Measurements from ENCODE around the gene CDC123. TPM values are rescaled to one million over a fixed set of nuclear protein-coding genes. Genes with fewer than 3 reads are reported as not detected.

Gene CDC123
- total RNA-seq, 4 donors from 2014 or later, result 58.1 to 86.7 (median 69.3) TPM

- no peaks in the 10 kb centered on the region for H3K27me3 ChIP-seq
- no peaks in the 10 kb centered on the region for H3K36me3 ChIP-seq
- H3K27ac ChIP-seq, result no peak overlapping the region
- TF ChIP-seq POLR2AphosphoS5 (IDR thresholded peaks at IDR 0.05), result no peak
- no peak for TF ChIP-seq EP300 (IDR thresholded peaks at IDR 0.05)
- no peak for TF ChIP-seq CTCF (IDR thresholded peaks at IDR 0.05)
- no peak for TF ChIP-seq POLR2A (IDR thresholded peaks at IDR 0.05)
- WGBS, result 85% methylated on average over 14 of the region's 14 CpGs
- H3K4me1 ChIP-seq, result no peaks in the 10 kb centered on the region
- DNase-seq (ENCODE audit: low spot score in 2 of 2), result no peak
- H3K4me3 ChIP-seq, result no peak overlapping the region
- H3K9me3 ChIP-seq, result no peaks in the 10 kb centered on the region
Observed at GRCh38 chr10:12299222-12299965, 103.4 kb downstream of the CDC123 start.

Other genes with a start within 250 kb of the CDC123 start
- gene UPF2, start 153.4 kb upstream of the CDC123 start, total RNA-seq, result 10 to 100 TPM; 15.6 to 31.9 (median 16.1) TPM
- 10 to 100 TPM in 3 of 4 donors, 1 to 10 TPM in 1; 9.1 to 21.2 (median 18.3) TPM for gene DHTKD1, start 127.2 kb upstream of the CDC123 start, total RNA-seq
- 10 to 100 TPM in 1 of 4 donors, 1 to 10 TPM in 3; 3.5 to 18.3 (median 7.3) TPM for gene SEC61A2, start 66.5 kb upstream of the CDC123 start, total RNA-seq
- gene NUDT5, start 297 bp upstream of the CDC123 start, total RNA-seq, result 10 to 100 TPM; 37.2 to 49.2 (median 41.8) TPM
- 10 to 100 TPM; 26.4 to 31.3 (median 30.2) TPM for gene CAMK1D, start 153.4 kb downstream of the CDC123 start, total RNA-seq

Measured in suprapubic skin (tissue), 4 donors.